Activated T-cell treated with anti-CD3 and anti-CD28 coated beads, Interleukin-2, amount 50 U/mL, for 4 hours (primary cell): ENCODE measurements around the gene HYLS1. TPM values are rescaled to one million over a fixed set of nuclear protein-coding genes. Genes with fewer than 3 reads are reported as not detected.
A peak's percentile ranks its signal among the peaks of the same experiment; 100 is the strongest.
"Not testable (repeated sequence)": the region's sequence is repeated elsewhere in the genome, so short reads cannot be mapped to it uniquely, and the experiment has no call there.

ENCODE experiments used
- ATAC-seq, 2 donors: fragments of 200-7000 bp; cut with Tn5 transposase; one replicate each; pipeline ENCODE4 v1.10.0; 2021
- DNase-seq: peaks from one replicate; pipeline ENCODE4 v3.0.0-alpha.2; 2020
- H3K27me3 Mint-ChIP-seq: one replicate; pipeline ENCODE4 v1.8.0; 2021; ENCODE audit warnings: low read depth, mixed read lengths
- H3K36me3 Mint-ChIP-seq: one replicate; pipeline ENCODE4 v1.8.0; 2022; ENCODE audit warnings: mixed read lengths; ENCODE audit not compliant: insufficient read depth
- H3K4me1 Mint-ChIP-seq: one replicate; pipeline ENCODE4 v1.8.0; 2021; ENCODE audit warnings: low read depth, mixed read lengths
- H3K4me3 Mint-ChIP-seq: one replicate; pipeline ENCODE4 v1.8.0; 2021; ENCODE audit warnings: mild to moderate bottlenecking, moderate library complexity, mixed read lengths
- H3K9me3 Mint-ChIP-seq: one replicate; pipeline ENCODE4 v1.8.0; 2021; ENCODE audit warnings: mixed read lengths
- total RNA-seq, 3 donors: library from RNA; stranded (reverse); gene quantifications; one replicate each; pipeline ENCODE4 v1.2.1, GENCODE V29; 2021

Gene HYLS1
- total RNA-seq, 3 donors from 2014 or later = 1.6 to 1.8 (median 1.7) TPM

DNA sequence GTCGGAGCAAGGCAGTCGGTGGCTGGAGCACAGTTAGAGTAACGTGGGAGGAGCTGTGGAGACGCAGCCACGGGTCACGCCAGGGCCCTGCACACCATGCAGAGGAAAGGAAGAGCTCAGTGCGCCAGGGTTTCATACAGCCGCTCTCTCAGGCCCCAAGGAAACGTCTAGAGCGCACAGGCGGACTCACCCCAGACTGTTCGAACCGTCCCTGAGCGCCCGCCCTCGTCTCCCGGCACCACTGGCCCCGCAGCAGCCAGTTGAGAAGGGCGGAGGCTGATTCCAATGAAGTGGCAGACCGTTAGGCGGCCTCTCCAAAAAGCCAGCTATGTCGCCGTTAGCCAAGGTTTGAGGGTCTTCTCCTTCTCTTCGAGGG lies 483 bp upstream of the HYLS1 start:
- Mint-ChIP-seq H3K9me3 (no peaks in the 10 kb centered on the region), H3K4me3 (peak overlapping the region; percentile 85), H3K36me3 (no peaks in the 10 kb centered on the region), H3K27me3 (no peaks in the 10 kb centered on the region), H3K4me1 (peaks cover 26% of the 10 kb centered on the region)
- ATAC-seq (peak; percentile 20 to 21), DNase-seq (no peak)

- H3K9me3 Mint-ChIP-seq = no peaks in the 10 kb centered on the region
- H3K4me1 Mint-ChIP-seq = peaks cover 32% of the 10 kb centered on the region
- no peak for DNase-seq
- H3K27me3 Mint-ChIP-seq = no peaks in the 10 kb centered on the region
- H3K4me3 Mint-ChIP-seq = no peak overlapping the region
- peaks cover 27% of the 10 kb centered on the region for H3K36me3 Mint-ChIP-seq
- ATAC-seq = no peak
These were observed 3.1 kb downstream of the HYLS1 start for GRCh38 chr11:125890447-125891100.

- H3K4me3 Mint-ChIP-seq = no peak overlapping the region
- ATAC-seq = no peak
- no peaks in the 10 kb centered on the region for H3K9me3 Mint-ChIP-seq
- peaks cover 29% of the 10 kb centered on the region for H3K4me1 Mint-ChIP-seq
- no peak for DNase-seq
- H3K36me3 Mint-ChIP-seq = peaks cover 27% of the 10 kb centered on the region
- H3K27me3 Mint-ChIP-seq = no peaks in the 10 kb centered on the region
These were observed 4.6 kb downstream of the HYLS1 start for GRCh38 chr11:125892071-125892470.

DNA sequence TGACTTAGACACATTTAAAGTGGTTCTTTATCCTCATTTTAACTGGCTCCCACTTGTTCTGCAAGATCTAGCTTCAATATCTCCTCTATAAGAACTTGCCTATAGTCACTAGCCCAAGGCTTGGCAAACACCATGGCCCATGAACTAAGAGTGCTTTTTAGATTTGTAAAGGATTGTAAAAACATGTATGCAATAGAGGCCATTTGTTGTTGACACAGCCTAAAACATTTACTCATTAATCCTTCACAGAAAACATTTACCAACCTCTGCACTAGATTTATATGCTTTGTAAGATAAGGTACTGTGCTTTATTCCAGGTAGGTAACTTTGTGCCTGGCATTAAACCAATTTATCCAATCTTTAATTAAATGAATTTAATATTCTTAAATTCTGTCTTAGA lies 5.5 kb downstream of the HYLS1 start:
- H3K4me3 Mint-ChIP-seq = no peak overlapping the region
- no peaks in the 10 kb centered on the region for H3K9me3 Mint-ChIP-seq
- H3K4me1 Mint-ChIP-seq = peaks cover 29% of the 10 kb centered on the region
- no peaks in the 10 kb centered on the region for H3K27me3 Mint-ChIP-seq
- no peak for ATAC-seq
- H3K36me3 Mint-ChIP-seq = peaks cover 31% of the 10 kb centered on the region
- no peak for DNase-seq

DNA sequence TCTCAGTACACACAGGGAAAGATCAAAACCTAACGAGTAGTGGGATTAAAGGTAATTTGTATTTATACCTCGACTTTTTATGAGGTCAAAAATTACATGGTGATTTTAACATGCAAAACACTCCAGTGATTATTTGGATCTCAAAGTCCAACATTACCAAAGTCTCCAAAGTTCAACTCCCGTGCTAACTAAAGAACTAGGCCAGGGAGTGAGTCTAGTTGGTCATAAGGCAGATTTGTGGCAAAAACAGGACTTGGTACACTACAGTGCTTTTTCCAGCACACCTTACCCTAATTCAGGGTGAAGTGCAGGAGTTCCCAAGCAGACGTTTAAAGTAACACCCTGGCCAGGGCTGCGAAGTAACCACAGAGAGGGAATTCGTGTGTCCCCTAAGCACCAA lies 14.4 kb downstream of the HYLS1 start:
- peaks cover 19% of the 10 kb centered on the region for H3K36me3 Mint-ChIP-seq
- DNase-seq (no peak), ATAC-seq (no peak)
- peaks cover 40% of the 10 kb centered on the region for H3K4me1 Mint-ChIP-seq
- H3K4me3 Mint-ChIP-seq = peak overlapping the region; percentile 98
- peaks cover 30% of the 10 kb centered on the region for H3K27me3 Mint-ChIP-seq
- H3K9me3 Mint-ChIP-seq = no peaks in the 10 kb centered on the region

GRCh38 chr11:125902277-125902926 lies 14.9 kb downstream of the HYLS1 start:
- Mint-ChIP-seq H3K27me3 (peaks cover 33% of the 10 kb centered on the region), H3K9me3 (no peaks in the 10 kb centered on the region), H3K36me3 (peaks cover 19% of the 10 kb centered on the region), H3K4me1 (peaks cover 36% of the 10 kb centered on the region), H3K4me3 (peak overlapping the region; percentile 98)
- DNase-seq = no peak
- ATAC-seq = no peak

DNA sequence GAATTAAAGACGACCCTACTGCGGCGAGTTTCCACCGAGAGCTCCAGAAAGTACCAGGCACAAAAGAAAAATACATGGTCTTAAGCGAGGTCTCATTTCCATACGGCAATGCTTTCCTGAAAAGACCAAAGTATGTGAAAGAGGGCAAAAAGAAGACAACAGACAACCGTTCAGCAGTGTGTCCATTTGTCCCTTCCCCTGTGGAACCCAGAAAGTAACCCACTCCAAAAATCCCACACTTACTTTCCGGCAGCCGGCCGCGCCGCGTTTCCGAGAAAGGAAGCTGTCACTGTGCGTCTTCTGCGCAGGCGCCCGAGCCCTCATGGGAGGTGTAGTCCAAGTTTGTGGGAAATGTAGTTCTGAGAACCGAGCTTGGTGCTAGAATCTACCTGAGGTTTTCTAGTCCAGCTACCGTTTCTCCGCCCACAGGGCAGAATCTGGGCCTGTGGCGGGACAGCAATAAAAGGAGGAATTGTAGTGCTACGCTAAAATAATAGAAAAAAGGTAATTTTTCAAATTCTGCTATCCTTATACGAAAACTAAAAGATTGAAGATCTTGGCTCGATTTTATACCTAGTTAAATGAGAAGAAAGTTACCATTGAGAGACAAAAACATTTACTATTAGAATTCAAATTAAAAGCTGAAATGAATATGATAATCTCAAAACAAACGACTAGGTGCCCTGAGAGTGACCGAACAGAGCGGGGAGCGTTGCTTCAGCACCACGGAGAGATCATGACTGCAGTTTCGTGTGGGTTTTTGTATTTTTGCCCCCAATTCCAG lies 15.7 kb downstream of the HYLS1 start, which contains the start of gene PUS3:
Gene PUS3, minus strand, starts transcription at position 280 of the 784 bp plus-strand sequence. CDS start 6,922 bp downstream, outside the sequence.
- H3K9me3 Mint-ChIP-seq = no peaks in the 10 kb centered on the region
- peaks cover 14% of the 10 kb centered on the region for H3K36me3 Mint-ChIP-seq
- peak; percentile 83 for DNase-seq
- H3K4me1 Mint-ChIP-seq = peaks cover 32% of the 10 kb centered on the region
- H3K4me3 Mint-ChIP-seq = peak within 1 kb of the TSS; percentile 98
- peak; percentile 87 to 94 for ATAC-seq
- H3K27me3 Mint-ChIP-seq = peaks cover 36% of the 10 kb centered on the region

GRCh38 chr11:125903711-125904659 lies 16.5 kb downstream of the HYLS1 start, which contains the start of gene DDX25:
DDX25 (plus strand) TSS chr11:125904508; CDS start chr11:125904518, 10 bp downstream.
- peaks cover 37% of the 10 kb centered on the region for H3K27me3 Mint-ChIP-seq
- DNase-seq (no peak), ATAC-seq (peak; percentile 32 to 44)
- peaks cover 32% of the 10 kb centered on the region for H3K4me1 Mint-ChIP-seq
- peak within 1 kb of the TSS; percentile 98 for H3K4me3 Mint-ChIP-seq
- peaks cover 14% of the 10 kb centered on the region for H3K36me3 Mint-ChIP-seq
- H3K9me3 Mint-ChIP-seq = no peaks in the 10 kb centered on the region

GRCh38 chr11:125904678-125905077 lies 17.2 kb downstream of the HYLS1 start:
- Mint-ChIP-seq H3K9me3 (no peaks in the 10 kb centered on the region), H3K4me1 (peaks cover 28% of the 10 kb centered on the region), H3K36me3 (peaks cover 10% of the 10 kb centered on the region), H3K4me3 (peak overlapping the region; percentile 54), H3K27me3 (peaks cover 37% of the 10 kb centered on the region)
- ATAC-seq = no peak
- DNase-seq = no peak

- DNase-seq (no peak), ATAC-seq (no peak)
- Mint-ChIP-seq H3K4me3 (no peak overlapping the region), H3K9me3 (no peaks in the 10 kb centered on the region), H3K4me1 (no peaks in the 10 kb centered on the region), H3K36me3 (no peaks in the 10 kb centered on the region), H3K27me3 (peaks cover 42% of the 10 kb centered on the region)
These were observed 22.9 kb downstream of the HYLS1 start for GRCh38 chr11:125910226-125910849.

DNA sequence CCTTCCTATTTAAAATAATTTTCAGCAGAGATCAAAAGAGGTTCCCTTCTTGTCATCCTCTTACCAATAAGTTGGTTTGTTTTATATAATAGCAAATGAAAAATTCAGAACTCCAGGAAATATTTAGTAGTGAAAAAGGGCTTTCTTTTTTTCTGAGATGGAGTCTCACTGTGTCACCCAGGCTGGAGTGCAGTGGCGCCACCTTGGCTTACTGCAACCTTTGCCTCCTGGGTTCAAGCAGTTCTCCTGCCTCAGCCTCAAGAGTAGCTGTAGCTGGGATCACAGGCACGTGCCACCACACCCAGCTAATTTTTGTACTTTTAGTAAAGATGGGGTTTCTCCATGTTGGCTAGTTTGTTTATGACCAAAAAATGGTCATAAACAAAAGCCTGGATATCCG lies 27.1 kb downstream of the HYLS1 start:
- not testable (repeated sequence) for DNase-seq, H3K4me1 Mint-ChIP-seq, H3K4me3 Mint-ChIP-seq, ATAC-seq, H3K36me3 Mint-ChIP-seq, H3K9me3 Mint-ChIP-seq
- H3K27me3 Mint-ChIP-seq = peaks cover 40% of the 10 kb centered on the region

GRCh38 chr11:125916683-125917347 lies 29.3 kb downstream of the HYLS1 start:
- Mint-ChIP-seq H3K9me3 (no peaks in the 10 kb centered on the region), H3K4me3 (no peak overlapping the region), H3K27me3 (peaks cover 33% of the 10 kb centered on the region), H3K36me3 (no peaks in the 10 kb centered on the region), H3K4me1 (no peaks in the 10 kb centered on the region)
- no peak for DNase-seq
- ATAC-seq = no peak
